CD4-positive, alpha-beta T cell (primary cell): ENCODE measurements around the gene PGRMC2. TPM values are rescaled to one million over a fixed set of nuclear protein-coding genes. Genes with fewer than 3 reads are reported as not detected.

Source experiments
- ATAC-seq: fragments of 200-7000 bp; cut with Tn5 transposase; one replicate; pipeline ENCODE4 v1.10.0; 2022; ENCODE audit warnings: mild to moderate bottlenecking; ENCODE audit not compliant: poor library complexity
- CTCF ChIA-PET: fragments of 350-600 bp; sonication (Branson Sonifier 250); formaldehyde crosslinking; loops from one replicate; lab custom pipeline; 2021; ENCODE audit warnings: antibody characterized with exemption, inconsistent platforms; lab: Charles Lee
- POLR2A ChIA-PET: fragments of 350-600 bp; sonication (Branson Sonifier 250); formaldehyde crosslinking; loops from one replicate; lab custom pipeline; 2021; ENCODE audit warnings: antibody characterized with exemption, inconsistent platforms; lab: Charles Lee
- DNase-seq, 14 experiments: peaks; one replicate each; pipeline ENCODE4 v3.0.0-alpha.2; 2013 to 2020; ENCODE audit warnings: mixed read lengths in 2 of 14
- H3K27ac ChIP-seq, 2 donors: one replicate each; pipeline versions ENCODE4 v1.5.1 to v1.7.0; 2013; ENCODE audit warnings: low read length in 2 of 2, low read depth in 1 of 2, mild to moderate bottlenecking in 1 of 2
- H3K27me3 ChIP-seq, 2 experiments: 1 replicate in 1 of 2; 2 replicates in 1 of 2; pipeline versions ENCODE4 v1.6.1 to v1.7.0; 2013; ENCODE audit warnings: low read length in 2 of 2, control low read depth in 1 of 2, mild to moderate bottlenecking in 1 of 2, moderate library complexity in 1 of 2; ENCODE audit not compliant: insufficient read depth in 2 of 2, control insufficient read depth in 1 of 2
- H3K36me3 ChIP-seq: one replicate; pipeline ENCODE4 v1.6.1; 2013; ENCODE audit warnings: low read length, control low read depth; ENCODE audit not compliant: insufficient read depth
- H3K4me1 ChIP-seq: one replicate; pipeline ENCODE4 v1.6.1; 2013; ENCODE audit warnings: low read length, control low read depth; ENCODE audit not compliant: insufficient read depth
- H3K4me3 ChIP-seq: one replicate; pipeline ENCODE4 v1.5.1; 2013; ENCODE audit warnings: mild to moderate bottlenecking, low read length, moderate library complexity
- H3K9me3 ChIP-seq, 2 experiments: 1 replicate in 1 of 2; 2 replicates in 1 of 2; pipeline versions ENCODE4 v1.6.1 to v1.7.0; 2013; ENCODE audit warnings: low read length in 2 of 2, mild to moderate bottlenecking in 2 of 2, control low read depth in 1 of 2, moderate library complexity in 1 of 2; ENCODE audit not compliant: control insufficient read depth in 1 of 2, insufficient read depth in 1 of 2
- H3K27ac Mint-ChIP-seq: one replicate; pipeline ENCODE4 v1.8.0; 2020; ENCODE audit warnings: mixed read lengths
- H3K27me3 Mint-ChIP-seq: one replicate; pipeline ENCODE4 v1.8.0; 2021; ENCODE audit warnings: mixed read lengths
- H3K36me3 Mint-ChIP-seq: one replicate; pipeline ENCODE4 v1.8.0; 2021; ENCODE audit warnings: low read depth, mixed read lengths
- H3K4me1 Mint-ChIP-seq: one replicate; pipeline ENCODE4 v1.8.0; 2021; ENCODE audit warnings: low read depth, mixed read lengths
- H3K4me3 Mint-ChIP-seq: one replicate; pipeline ENCODE4 v1.8.0; 2020; ENCODE audit warnings: mild to moderate bottlenecking, mixed read lengths
- H3K9me3 Mint-ChIP-seq: one replicate; pipeline ENCODE4 v1.8.0; 2020; ENCODE audit warnings: mixed read lengths
- CTCF ChIP-seq: fragments of 200-600 bp; IDR thresholded peaks from one replicate; pipeline ENCODE4 v1.8.0; 2022; ENCODE audit warnings: antibody characterized with exemption, mild to moderate bottlenecking
- intact Hi-C, 2 experiments: fragments of 100-400 bp; cut with DNase I in 1 of 2; cut with micrococcal nuclease in 1 of 2; formaldehyde crosslinking; loops; one replicate each; pipeline versions ENCODE4 v1.15.1 to v1.9.0; 2023 to 2025; cut with DNase I, micrococcal nuclease
- total RNA-seq, 174 experiments: library from RNA in 2 of 174; stranded (reverse) in 2 of 174; gene quantifications; one replicate each; pipeline ENCODE4 v1.2.3 and lab custom pipeline; 2021 to 2026

Gene PGRMC2
- total RNA-seq, 2 experiments from 2014 or later: 92.8 to 99.9 TPM

DNA sequence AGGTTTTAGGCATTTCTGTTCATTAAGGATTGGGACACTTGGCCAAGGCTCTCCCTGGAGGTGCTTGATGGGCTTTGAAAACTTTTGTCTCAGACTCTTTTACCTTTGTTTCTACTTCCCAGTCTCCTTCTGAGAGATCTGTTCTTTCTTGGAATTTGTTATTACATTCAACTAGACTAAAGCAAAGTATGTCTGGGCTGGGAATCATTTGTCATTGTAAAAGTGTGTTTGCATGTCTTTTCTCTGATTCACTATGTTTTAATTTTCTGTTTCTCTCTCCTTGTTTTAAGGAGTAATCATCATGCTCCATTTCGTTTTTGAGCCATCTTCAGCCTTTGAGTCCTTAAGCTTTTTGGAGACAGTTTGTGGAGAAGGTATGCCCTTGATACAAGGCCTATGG is 12.2 kb upstream of the PGRMC2 start:
- ChIA-PET CTCF (no interaction called here), POLR2A (no interaction called here)
- Mint-ChIP-seq H3K4me1 (no peaks in the 10 kb centered on the region), H3K27ac (no peak overlapping the region), H3K4me3 (no peak overlapping the region), H3K27me3 (no peaks in the 10 kb centered on the region), H3K36me3 (peaks cover 36% of the 10 kb centered on the region), H3K9me3 (no peaks in the 10 kb centered on the region)
- Histone ChIP-seq H3K36me3 (no peaks in the 10 kb centered on the region), H3K27me3 (no peaks in the 10 kb centered on the region), H3K4me1 (no peaks in the 10 kb centered on the region), H3K9me3 (no peaks in the 10 kb centered on the region), H3K27ac (no peak overlapping the region), H3K4me3 (no peak overlapping the region)
- no peak for TF ChIP-seq CTCF
- DNase-seq (no peak), ATAC-seq (no peak)
- intact Hi-C loops: no loop called here

DNA sequence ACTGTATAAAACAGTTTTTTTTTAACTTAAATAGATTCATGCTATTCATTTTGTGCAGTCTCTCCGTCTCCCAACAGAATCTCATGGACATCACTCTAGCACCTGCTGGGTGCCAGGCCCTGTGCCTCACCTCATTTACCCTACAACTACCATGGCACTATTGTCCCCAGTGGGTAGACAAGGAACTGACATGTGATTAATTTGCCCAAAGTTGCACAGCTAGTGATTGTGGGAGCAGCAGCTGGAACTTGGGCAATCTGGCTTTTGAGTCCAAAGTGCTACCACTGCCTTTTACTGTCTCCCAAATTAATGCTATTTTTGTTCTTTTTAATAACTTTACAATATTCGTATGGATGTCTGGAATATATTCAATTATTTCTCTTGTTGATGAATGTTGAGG is 11.2 kb upstream of the PGRMC2 start:
- no peak overlapping the region for H3K27ac ChIP-seq
- H3K4me3 ChIP-seq: no peak overlapping the region
- no peaks in the 10 kb centered on the region for H3K4me1 Mint-ChIP-seq
- ChIA-PET CTCF (interaction anchor here (0.7 to 1.0 kb wide), 2 partner anchors 22 to 23 kb away, joined by 3 to 4 read pairs; no protein-coding TSS in a partner anchor), POLR2A (no interaction called here)
- no peaks in the 10 kb centered on the region for H3K9me3 Mint-ChIP-seq
- H3K27me3 ChIP-seq: no peaks in the 10 kb centered on the region
- no peaks in the 10 kb centered on the region for H3K9me3 ChIP-seq
- H3K4me1 ChIP-seq: no peaks in the 10 kb centered on the region
- intact Hi-C loops: loop anchor here in 1 of 2 experiments (1.0 kb wide), 1 partner anchor 108 kb away; no protein-coding TSS in a partner anchor
- DNase-seq (peak in 2 of 14 experiments; percentile 13 to 36), ATAC-seq (peak; percentile 82)
- H3K4me3 Mint-ChIP-seq: no peak overlapping the region
- H3K36me3 ChIP-seq: no peaks in the 10 kb centered on the region
- no peak for TF ChIP-seq CTCF
- no peaks in the 10 kb centered on the region for H3K27me3 Mint-ChIP-seq
- H3K27ac Mint-ChIP-seq: no peak overlapping the region
- H3K36me3 Mint-ChIP-seq: peaks cover 37% of the 10 kb centered on the region

GRCh38 chr4:128298146-128298758 is 10.6 kb upstream of the PGRMC2 start:
- CTCF ChIA-PET: interaction anchor here (1.0 kb wide), 1 partner anchor 22 kb away, joined by 4 read pairs; no protein-coding TSS in a partner anchor
- Histone ChIP-seq H3K4me1 (no peaks in the 10 kb centered on the region), H3K27me3 (no peaks in the 10 kb centered on the region), H3K27ac (no peak overlapping the region), H3K9me3 (no peaks in the 10 kb centered on the region), H3K36me3 (no peaks in the 10 kb centered on the region), H3K4me3 (no peak overlapping the region)
- intact Hi-C loops: loop anchor here in 1 of 2 experiments (1.0 kb wide), 1 partner anchor 107 kb away; no protein-coding TSS in a partner anchor
- ATAC-seq (no peak), DNase-seq (no peak)
- POLR2A ChIA-PET: no interaction called here
- no peaks in the 10 kb centered on the region for H3K4me1 Mint-ChIP-seq
- H3K9me3 Mint-ChIP-seq: no peaks in the 10 kb centered on the region
- no peak for TF ChIP-seq CTCF
- no peak overlapping the region for H3K27ac Mint-ChIP-seq
- no peak overlapping the region for H3K4me3 Mint-ChIP-seq
- H3K27me3 Mint-ChIP-seq: no peaks in the 10 kb centered on the region
- H3K36me3 Mint-ChIP-seq: peaks cover 34% of the 10 kb centered on the region
